Breast epithelium (tissue), 4 donors: ENCODE results near the gene LINGO1. TPM values are rescaled to one million over a fixed set of nuclear protein-coding genes. Genes with fewer than 3 reads are reported as not detected.

Source experiments
- DNase-seq, 2 donors: peaks; one replicate each; pipeline ENCODE4 v3.0.0-alpha.2; 2019; ENCODE audit warnings: low spot score in 2 of 2
- H3K27ac ChIP-seq, 2 donors: fragments of 200-600 bp; sonication (generic) in 1 of 2; one replicate each; pipeline ENCODE4 v1.5.1; 2016 to 2019; ENCODE audit warnings: mild to moderate bottlenecking in 1 of 2
- H3K27me3 ChIP-seq, 2 donors: fragments of 200-600 bp; sonication (generic) in 1 of 2; one replicate each; pipeline versions ENCODE4 v1.5.1 to v1.6.0; 2017 to 2019; ENCODE audit warnings: control low read depth in 1 of 2, mild to moderate bottlenecking in 1 of 2
- H3K36me3 ChIP-seq: fragments of 200-600 bp; one replicate; pipeline ENCODE4 v1.5.1; 2019
- H3K4me1 ChIP-seq, 2 donors: fragments of 200-600 bp; sonication (generic); one replicate each; pipeline ENCODE4 v1.5.1; 2016 to 2019; ENCODE audit warnings: control low read depth in 1 of 2
- H3K4me3 ChIP-seq, 3 donors: fragments of 200-600 bp; sonication (generic); 1 replicate in 2 of 3; 2 replicates in 1 of 3; pipeline ENCODE4 v1.5.1; 2016 to 2019; ENCODE audit warnings: mild to moderate bottlenecking in 3 of 3, moderate library complexity in 2 of 3
- H3K9me3 ChIP-seq, 2 donors: fragments of 200-600 bp; sonication (generic) in 1 of 2; one replicate each; pipeline ENCODE4 v1.5.1; 2016 to 2019; ENCODE audit warnings: control low read depth in 1 of 2
- CTCF ChIP-seq, 3 donors: fragments of 450-650 bp; IDR thresholded peaks; one replicate each; pipeline ENCODE4 v1.5.1; 2016 to 2017; ENCODE audit warnings: antibody characterized with exemption in 3 of 3, mild to moderate bottlenecking in 3 of 3, moderate library complexity in 3 of 3
- POLR2A ChIP-seq: fragments of 450-650 bp; IDR thresholded peaks from one replicate; pipeline ENCODE4 v1.6.1; 2016; ENCODE audit warnings: antibody characterized with exemption, mild to moderate bottlenecking, moderate library complexity
- POLR2AphosphoS5 ChIP-seq, 3 donors: sonication (generic); formaldehyde crosslinking; IDR thresholded peaks; one replicate each; pipeline ENCODE4 v1.6.1; 2017; ENCODE audit warnings: antibody characterized with exemption in 3 of 3
- intact Hi-C: fragments of 100-400 bp; cut with DNase I; formaldehyde crosslinking; loops from one replicate; pipeline ENCODE4 v1.15.1; 2023; ENCODE audit warnings: low total_unique reads
- total RNA-seq, 3 donors: library from RNA; depleted of rRNA; stranded (reverse); fragments of >200 nt; gene quantifications; one replicate each; pipeline ENCODE4 v1.1.0, GENCODE V29; 2016

Gene LINGO1
- total RNA-seq, 3 donors from 2014 or later, result 1.2 to 1.6 TPM; not detected in 1

- Histone ChIP-seq H3K27ac (peak overlapping the region; percentile 64 to 82), H3K4me1 (peaks cover 0 to 7% of the 10 kb centered on the region in 2 donors), H3K27me3 (no peaks in the 10 kb centered on the region), H3K9me3 (no peaks in the 10 kb centered on the region), H3K4me3 (peak overlapping the region in 2 of 3 donors; percentile 36 to 63), H3K36me3 (no peaks in the 10 kb centered on the region)
- TF ChIP-seq POLR2A (no peak), CTCF (IDR thresholded peaks at IDR 0.05) (no peak), POLR2AphosphoS5 (IDR thresholded peaks at IDR 0.05) (no peak)
- intact Hi-C loops, result no loop called here
- DNase-seq, result no peak
Observed at GRCh38 chr15:77568014-77568972, 64.4 kb downstream of the LINGO1 start.

- no peaks in the 10 kb centered on the region for H3K9me3 ChIP-seq
Observed at GRCh38 chr15:77567202-77567601, 65.5 kb downstream of the LINGO1 start.

GRCh38 chr15:77566092-77566491 lies 66.6 kb downstream of the LINGO1 start:
- Histone ChIP-seq H3K36me3 (no peaks in the 10 kb centered on the region), H3K4me3 (no peak overlapping the region), H3K27ac (no peak overlapping the region), H3K27me3 (no peaks in the 10 kb centered on the region), H3K4me1 (peaks cover 0 to 7% of the 10 kb centered on the region in 2 donors), H3K9me3 (no peaks in the 10 kb centered on the region)
- DNase-seq, result no peak
- TF ChIP-seq CTCF (IDR thresholded peaks at IDR 0.05) (no peak), POLR2AphosphoS5 (IDR thresholded peaks at IDR 0.05) (no peak), POLR2A (no peak)
- intact Hi-C loops, result no loop called here

More at GRCh38 chr15:77567202-77567601, 65.5 kb downstream of the LINGO1 start:
- no peak for DNase-seq
- Histone ChIP-seq H3K36me3 (no peaks in the 10 kb centered on the region), H3K4me3 (no peak overlapping the region), H3K27ac (no peak overlapping the region), H3K4me1 (peaks cover 0 to 7% of the 10 kb centered on the region in 2 donors), H3K27me3 (no peaks in the 10 kb centered on the region)
- intact Hi-C loops, result no loop called here
- TF ChIP-seq POLR2A (no peak), POLR2AphosphoS5 (IDR thresholded peaks at IDR 0.05) (no peak), CTCF (IDR thresholded peaks at IDR 0.05) (no peak)

GRCh38 chr15:77565378-77565915 lies 67.3 kb downstream of the LINGO1 start:
- intact Hi-C loops, result no loop called here
- TF ChIP-seq CTCF (IDR thresholded peaks at IDR 0.05), result no peak
- no peak overlapping the region for H3K27ac ChIP-seq

GRCh38 chr15:77564938-77565337 lies 67.8 kb downstream of the LINGO1 start:
- DNase-seq, result no peak
- intact Hi-C loops, result no loop called here
- Histone ChIP-seq H3K36me3 (no peaks in the 10 kb centered on the region), H3K27ac (no peak overlapping the region), H3K4me1 (peaks cover 0 to 7% of the 10 kb centered on the region in 2 donors), H3K9me3 (no peaks in the 10 kb centered on the region), H3K4me3 (no peak overlapping the region), H3K27me3 (peaks cover 0 to 3% of the 10 kb centered on the region in 2 donors)
- no peak for TF ChIP-seq POLR2AphosphoS5 (IDR thresholded peaks at IDR 0.05)
- TF ChIP-seq CTCF (IDR thresholded peaks at IDR 0.05), result no peak
- TF ChIP-seq POLR2A, result no peak

More at GRCh38 chr15:77565378-77565915, 67.3 kb downstream of the LINGO1 start:
- peaks cover 0 to 7% of the 10 kb centered on the region in 2 donors for H3K4me1 ChIP-seq
- no peak overlapping the region for H3K4me3 ChIP-seq
- H3K27me3 ChIP-seq, result peaks cover 0 to 1% of the 10 kb centered on the region in 2 donors
- H3K9me3 ChIP-seq, result no peaks in the 10 kb centered on the region
- DNase-seq, result no peak
- H3K36me3 ChIP-seq, result no peaks in the 10 kb centered on the region
